GM12875 (cell line): ENCODE measurements around the gene TRABD2B.
A peak's percentile ranks its signal among the peaks of the same experiment; 100 is the strongest.

Source experiments
- H3K4me3 ChIP-seq: one replicate; pipeline ENCODE4 v1.5.1; 2011; ENCODE audit warnings: low read depth, low read length, control low read depth
- CTCF ChIP-seq: IDR thresholded peaks from 2 replicates; pipeline ENCODE4 v1.5.1; 2011; ENCODE audit warnings: low read depth, mild to moderate bottlenecking, control low read depth, inconsistent platforms, low read length, moderate library complexity, borderline replicate concordance; ENCODE audit not compliant: insufficient read depth

TRABD2B gene

GRCh38 chr1:47758341-47759250, 238.6 kb downstream of the TRABD2B start:
- H3K4me3 ChIP-seq, result no peak overlapping the region
- TF ChIP-seq CTCF, result no peak

GRCh38 chr1:47757226-47757975, 239.8 kb downstream of the TRABD2B start:
- no peak overlapping the region for H3K4me3 ChIP-seq
- TF ChIP-seq CTCF, result no peak

- TF ChIP-seq CTCF, result no peak
These were observed 240.8 kb downstream of the TRABD2B start for GRCh38 chr1:47756411-47756810.

GRCh38 chr1:47756006-47756405, 241.2 kb downstream of the TRABD2B start:
- no peak overlapping the region for H3K4me3 ChIP-seq
- no peak for TF ChIP-seq CTCF

More at GRCh38 chr1:47756411-47756810, 240.8 kb downstream of the TRABD2B start:
- H3K4me3 ChIP-seq, result no peak overlapping the region

- TF ChIP-seq CTCF, result peak; percentile 95
- no peak overlapping the region for H3K4me3 ChIP-seq
These were observed 241.8 kb downstream of the TRABD2B start for GRCh38 chr1:47755101-47755990.

- TF ChIP-seq CTCF, result no peak
- H3K4me3 ChIP-seq, result no peak overlapping the region
These were observed 243.0 kb downstream of the TRABD2B start for GRCh38 chr1:47754221-47754620.
